Natural killer cell (primary cell): ENCODE results near the gene ARMCX2. TPM values are rescaled to one million over a fixed set of nuclear protein-coding genes. Genes with fewer than 3 reads are reported as not detected.

ENCODE experiments used
- ATAC-seq, 3 donors: fragments of 150-1000 bp in 2 of 3; fragments of 200-7000 bp in 1 of 3; cut with Tn5 transposase; 1 replicate in 1 of 3; 2 replicates in 2 of 3; pipeline ENCODE4 v1.10.0; 2021; ENCODE audit warnings: mild to moderate bottlenecking in 2 of 3, moderate library complexity in 2 of 3
- DNase-seq, 2 donors: peaks; one replicate each; pipeline versions ENCODE4 v3.0.0 to v3.0.0-alpha.2; 2013 to 2021; ENCODE audit warnings: mixed read lengths in 1 of 2
- H3K27ac ChIP-seq: one replicate; pipeline ENCODE4 v1.5.1; 2013; ENCODE audit warnings: mild to moderate bottlenecking, low read length
- H3K27me3 ChIP-seq: one replicate; pipeline ENCODE4 v1.6.1; 2013; ENCODE audit warnings: low read length; ENCODE audit not compliant: control insufficient read depth, insufficient read depth
- H3K36me3 ChIP-seq: one replicate; pipeline ENCODE4 v1.6.1; 2013; ENCODE audit warnings: low read length; ENCODE audit not compliant: control insufficient read depth, insufficient read depth
- H3K4me1 ChIP-seq: one replicate; pipeline ENCODE4 v1.6.1; 2013; ENCODE audit warnings: low read length; ENCODE audit not compliant: control insufficient read depth, insufficient read depth
- H3K4me3 ChIP-seq: one replicate; pipeline ENCODE4 v1.5.1; 2013; ENCODE audit warnings: low read length
- H3K9me3 ChIP-seq: one replicate; pipeline ENCODE4 v1.6.1; 2013; ENCODE audit warnings: low read length; ENCODE audit not compliant: control insufficient read depth, insufficient read depth
- H3K27ac Mint-ChIP-seq, 2 donors: one replicate each; pipeline ENCODE4 v1.8.0; 2022; ENCODE audit warnings: mild to moderate bottlenecking in 2 of 2, mixed read lengths in 2 of 2, moderate library complexity in 1 of 2
- H3K27me3 Mint-ChIP-seq, 2 donors: one replicate each; pipeline ENCODE4 v1.8.0; 2022; ENCODE audit warnings: low read depth in 2 of 2, mixed read lengths in 2 of 2
- H3K36me3 Mint-ChIP-seq: one replicate; pipeline ENCODE4 v1.8.0; 2022; ENCODE audit warnings: mixed read lengths
- H3K4me1 Mint-ChIP-seq, 2 donors: one replicate each; pipeline ENCODE4 v1.8.0; 2022; ENCODE audit warnings: mixed read lengths in 2 of 2
- H3K4me3 Mint-ChIP-seq: one replicate; pipeline ENCODE4 v1.8.0; 2022; ENCODE audit warnings: mild to moderate bottlenecking, moderate library complexity, mixed read lengths
- H3K9me3 Mint-ChIP-seq, 2 donors: one replicate each; pipeline ENCODE4 v1.8.0; 2022; ENCODE audit warnings: mixed read lengths in 2 of 2
- CTCF ChIP-seq: fragments of 200-600 bp; IDR thresholded peaks from one replicate; pipeline ENCODE4 v1.8.0; 2022; ENCODE audit warnings: antibody characterized with exemption
- WGBS: methylation state at CpG from one replicate; pipeline ENCODE4 v1.1.7; 2013; ENCODE audit warnings: missing lambda C conversion rate; ENCODE audit not compliant: insufficient coverage; 5-methylcytosine and 5-hydroxymethylcytosine counted together
- intact Hi-C: fragments of 100-400 bp; cut with micrococcal nuclease; formaldehyde crosslinking; loops from one replicate; pipeline ENCODE4 v1.14.2; 2022
- total RNA-seq, 4 donors: library from RNA; stranded (reverse); fragments of 120-200 nt in 1 of 4; gene quantifications; one replicate each; pipeline versions ENCODE4 v1.2.3 to v1.2.4, GENCODE V29; 2013 to 2022

The ARMCX2 gene
- total RNA-seq, 3 donors from 2014 or later (not counting 1 experiment from before 2014, with no cell fraction given), result 1.9 to 2.4 (median 2.1) TPM

DNA sequence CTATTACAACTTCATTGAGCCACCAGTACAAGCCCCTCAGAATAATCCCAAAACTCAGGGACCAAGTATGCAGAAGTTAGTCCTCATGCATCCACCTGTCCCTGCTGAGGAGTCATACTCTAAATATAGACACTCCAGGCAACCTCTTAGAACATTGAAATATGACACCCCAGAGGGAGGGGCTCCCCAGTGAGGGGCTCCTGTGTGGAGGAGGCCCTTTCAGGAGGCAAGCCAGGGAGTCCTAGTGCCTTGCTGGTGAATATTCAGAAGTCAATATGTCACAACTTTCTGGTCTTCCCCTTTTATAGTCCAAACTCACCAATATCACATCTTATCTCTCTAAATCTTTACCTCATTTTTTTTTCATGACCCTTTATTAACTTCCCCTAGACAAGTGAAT, 40.3 kb downstream of the ARMCX2 start:
- H3K27ac Mint-ChIP-seq, result no peak overlapping the region
- ATAC-seq (no peak), DNase-seq (no peak)
- peaks cover 11 to 43% of the 10 kb centered on the region in 2 donors for H3K4me1 Mint-ChIP-seq
- no peaks in the 10 kb centered on the region for H3K27me3 Mint-ChIP-seq
- H3K9me3 Mint-ChIP-seq, result no peaks in the 10 kb centered on the region
- no peaks in the 10 kb centered on the region for H3K36me3 Mint-ChIP-seq
- no peaks in the 10 kb centered on the region for H3K27me3 ChIP-seq
- no peaks in the 10 kb centered on the region for H3K36me3 ChIP-seq
- peaks cover 26% of the 10 kb centered on the region for H3K4me1 ChIP-seq
- H3K4me3 Mint-ChIP-seq, result no peak overlapping the region
- no peak overlapping the region for H3K4me3 ChIP-seq
- H3K27ac ChIP-seq, result no peak overlapping the region
- H3K9me3 ChIP-seq, result no peaks in the 10 kb centered on the region
- intact Hi-C loops, result no loop called here
- TF ChIP-seq CTCF, result no peak

GRCh38 chrX:101617211-101618191, 42.1 kb downstream of the ARMCX2 start, which contains the start of gene ARMCX6:
ARMCX6 (minus strand) TSS chrX:101618000; CDS start chrX:101616620, 1,380 bp downstream.
- H3K27me3 Mint-ChIP-seq, result no peaks in the 10 kb centered on the region
- H3K36me3 ChIP-seq, result no peaks in the 10 kb centered on the region
- H3K36me3 Mint-ChIP-seq, result no peaks in the 10 kb centered on the region
- peaks cover 17% of the 10 kb centered on the region for H3K4me1 ChIP-seq
- peak within 1 kb of the TSS; percentile 77 to 91 for H3K27ac Mint-ChIP-seq
- H3K9me3 Mint-ChIP-seq, result no peaks in the 10 kb centered on the region
- peak within 1 kb of the TSS; percentile 83 for H3K27ac ChIP-seq
- ATAC-seq (peak; percentile 79 to 88 (median 84)), DNase-seq (peak; percentile 70 to 87)
- 0% methylated on average over 19 of the region's 39 CpGs for WGBS
- H3K27me3 ChIP-seq, result no peaks in the 10 kb centered on the region
- TF ChIP-seq CTCF, result no peak
- H3K4me1 Mint-ChIP-seq, result peaks cover 0 to 24% of the 10 kb centered on the region in 2 donors
- intact Hi-C loops, result no loop called here
- no peaks in the 10 kb centered on the region for H3K9me3 ChIP-seq
- peak within 1 kb of the TSS; percentile 77 for H3K4me3 ChIP-seq
- peak within 1 kb of the TSS; percentile 87 for H3K4me3 Mint-ChIP-seq

- DNase-seq (no peak), ATAC-seq (no peak)
- H3K27ac ChIP-seq, result no peak overlapping the region
- no peaks in the 10 kb centered on the region for H3K27me3 ChIP-seq
- no CpG with 5 or more reads among the region's 1 CpG for WGBS
- no peak for TF ChIP-seq CTCF
- no peaks in the 10 kb centered on the region for H3K36me3 ChIP-seq
- Mint-ChIP-seq H3K4me1 (no peaks in the 10 kb centered on the region), H3K9me3 (no peaks in the 10 kb centered on the region), H3K27ac (no peak overlapping the region), H3K27me3 (peaks cover 6 to 21% of the 10 kb centered on the region in 2 donors), H3K36me3 (no peaks in the 10 kb centered on the region), H3K4me3 (no peak overlapping the region)
- intact Hi-C loops, result no loop called here
- no peaks in the 10 kb centered on the region for H3K4me1 ChIP-seq
- H3K4me3 ChIP-seq, result no peak overlapping the region
- H3K9me3 ChIP-seq, result no peaks in the 10 kb centered on the region
These were observed 53.9 kb downstream of the ARMCX2 start for GRCh38 chrX:101605728-101606127.

Other genes with a start within 250 kb of the ARMCX2 start
- 1 to 10 TPM; 7.9 to 9.2 (median 8.5) TPM for gene ARMCX4, start 174.4 kb downstream of the ARMCX2 start, total RNA-seq
- gene ARMCX1, start 109.3 kb downstream of the ARMCX2 start, total RNA-seq, result under 1 TPM; 0.18 to 0.31 (median 0.27) TPM
- gene ARMCX6, start 41.9 kb downstream of the ARMCX2 start, total RNA-seq, result 10 to 100 TPM; 44.3 to 61.7 (median 44.4) TPM
- 10 to 100 TPM; 55.9 to 89.1 (median 64.7) TPM for gene ARMCX3, start 36.7 kb downstream of the ARMCX2 start, total RNA-seq